Fibroblast of lung (primary cell): ENCODE results near the gene ITPKA. TPM values are rescaled to one million over a fixed set of nuclear protein-coding genes. Genes with fewer than 3 reads are reported as not detected.

Experiments used
- polyA plus RNA-seq, 2 donors: library from polyadenylated mRNA; depleted of rRNA in 1 of 2; stranded (reverse) in 1 of 2; unstranded in 1 of 2; fragments of >200 nt; gene quantifications; 2 replicates each; pipeline ENCODE4 v1.2.1, GENCODE V29; 2011 to 2012; ENCODE audit warnings: missing spikeins in 1 of 2
- total RNA-seq: library from RNA; depleted of rRNA; stranded (reverse); fragments of >200 nt; gene quantifications from 2 replicates; pipeline ENCODE4 v1.2.1, GENCODE V29; 2014

Gene ITPKA
- total and polyA plus RNA-seq, 2 donors (not counting 1 experiment from before 2014, with no cell fraction given): 0.32 to 35.0 TPM

Other genes starting within 250 kb of the ITPKA start
- gene OIP5, start 161.3 kb upstream of the ITPKA start, total RNA-seq: 0.26 and 2.0 TPM in 2 replicates
- 2.4 and 8.3 TPM in 2 replicates for gene OIP5, start 161.3 kb upstream of the ITPKA start, polyA plus RNA-seq
- gene NUSAP1, start 161.0 kb upstream of the ITPKA start, total RNA-seq: 15.9 and 27.6 TPM in 2 replicates
- gene NUSAP1, start 161.0 kb upstream of the ITPKA start, polyA plus RNA-seq: 25.7 and 88.9 TPM in 2 replicates
- 22.1 and 27.1 TPM in 2 replicates for gene NDUFAF1, start 91.4 kb upstream of the ITPKA start, total RNA-seq
- 31.6 and 35.6 TPM in 2 replicates for gene NDUFAF1, start 91.4 kb upstream of the ITPKA start, polyA plus RNA-seq
- gene RTF1, start 76.8 kb upstream of the ITPKA start, total RNA-seq: 14.9 and 16.0 TPM in 2 replicates
- 38.9 and 44.7 TPM in 2 replicates for gene RTF1, start 76.8 kb upstream of the ITPKA start, polyA plus RNA-seq
- gene LTK, start 20.0 kb downstream of the ITPKA start, total RNA-seq: under 0.01 and 0.99 TPM in 2 replicates
- 0.14 and 0.19 TPM in 2 replicates for gene LTK, start 20.0 kb downstream of the ITPKA start, polyA plus RNA-seq
- 14.4 and 18.0 TPM in 2 replicates for gene RPAP1, start 50.4 kb downstream of the ITPKA start, total RNA-seq
- 5.9 and 7.9 TPM in 2 replicates for gene RPAP1, start 50.4 kb downstream of the ITPKA start, polyA plus RNA-seq
- 9.8 and 14.9 TPM in 2 replicates for gene TYRO3, start 65.3 kb downstream of the ITPKA start, total RNA-seq
- gene TYRO3, start 65.3 kb downstream of the ITPKA start, polyA plus RNA-seq: 9.2 and 20.9 TPM in 2 replicates
- gene MGA, start 166.5 kb downstream of the ITPKA start, total RNA-seq: 31.6 and 33.7 TPM in 2 replicates
- 6.1 and 6.5 TPM in 2 replicates for gene MGA, start 166.5 kb downstream of the ITPKA start, polyA plus RNA-seq